IPS DF 6.9 (cell line): ENCODE data around the gene TRAPPC6A.

Experiments used
- DNase-seq: peaks from one replicate; pipeline ENCODE4 v3.0.0-alpha.2; 2013; ENCODE audit warnings: low read depth, low spot score
- H3K27ac ChIP-seq: one replicate; pipeline ENCODE4 v1.5.1; 2013; ENCODE audit warnings: low read length, control low read depth
- H3K27me3 ChIP-seq: 2 replicates; pipeline ENCODE4 v1.6.1; 2013; ENCODE audit warnings: mild to moderate bottlenecking, low read length; ENCODE audit not compliant: control insufficient read depth, insufficient read depth
- H3K36me3 ChIP-seq: 2 replicates; pipeline ENCODE4 v1.6.1; 2013; ENCODE audit warnings: low read length; ENCODE audit not compliant: control insufficient read depth, insufficient read depth
- H3K4me1 ChIP-seq: 2 replicates; pipeline ENCODE4 v1.6.1; 2013; ENCODE audit warnings: low read length; ENCODE audit not compliant: control insufficient read depth, insufficient read depth
- H3K4me3 ChIP-seq: 2 replicates; pipeline ENCODE4 v1.5.1; 2013; ENCODE audit warnings: mild to moderate bottlenecking, low read length
- H3K9me3 ChIP-seq: 2 replicates; pipeline ENCODE4 v1.6.1; 2013; ENCODE audit warnings: low read length, inconsistent platforms; ENCODE audit not compliant: control insufficient read depth, insufficient read depth
- WGBS: extraction: QIAGEN DNeasy Blood & Tissue Kit; methylation state at CpG from one replicate; pipeline ENCODE4 v1.1.7; 2013; ENCODE audit warnings: mixed read lengths, missing lambda C conversion rate; ENCODE audit not compliant: insufficient read length, insufficient coverage; 5-methylcytosine and 5-hydroxymethylcytosine counted together

Gene TRAPPC6A

GRCh38 chr19:45156011-45156630 is 21.9 kb downstream of the TRAPPC6A start:
- WGBS, result no CpG with 5 or more reads among the region's 11 CpGs
- DNase-seq, result no peak
- Histone ChIP-seq H3K27ac (no peak overlapping the region), H3K4me3 (no peak overlapping the region), H3K36me3 (no peaks in the 10 kb centered on the region; the same call in 1 of the 2 replicates), H3K9me3 (no peaks in the 10 kb centered on the region), H3K4me1 (peaks cover 13% of the 10 kb centered on the region), H3K27me3 (peaks cover 13% of the 10 kb centered on the region; the same call in 1 of the 2 replicates)

- peak overlapping the region; percentile 23; the same call in 1 of the 2 replicates for H3K4me3 ChIP-seq
- H3K27me3 ChIP-seq, result peaks cover 13% of the 10 kb centered on the region; the same call in 1 of the 2 replicates
- H3K9me3 ChIP-seq, result no peaks in the 10 kb centered on the region
- H3K4me1 ChIP-seq, result peaks cover 12% of the 10 kb centered on the region
- no peaks in the 10 kb centered on the region; the same call in 1 of the 2 replicates for H3K36me3 ChIP-seq
- DNase-seq, result no peak
- no peak overlapping the region for H3K27ac ChIP-seq
- no CpG with 5 or more reads among the region's 19 CpGs for WGBS
Measured at GRCh38 chr19:45154064-45154827, 23.8 kb downstream of the TRAPPC6A start.

- no peak for DNase-seq
- H3K9me3 ChIP-seq, result no peaks in the 10 kb centered on the region
- peak overlapping the region; percentile 23; the same call in 1 of the 2 replicates for H3K4me3 ChIP-seq
- no peaks in the 10 kb centered on the region; the same call in 1 of the 2 replicates for H3K36me3 ChIP-seq
- peaks cover 12% of the 10 kb centered on the region for H3K4me1 ChIP-seq
- WGBS, result no CpG with 5 or more reads among the region's 69 CpGs
- H3K27me3 ChIP-seq, result peaks cover 13% of the 10 kb centered on the region; the same call in 1 of the 2 replicates
- no peak overlapping the region for H3K27ac ChIP-seq
Measured at GRCh38 chr19:45153339-45154063, 24.5 kb downstream of the TRAPPC6A start.

GRCh38 chr19:45152504-45153338 is 25.3 kb downstream of the TRAPPC6A start:
- no peak overlapping the region; the same call in 1 of the 2 replicates for H3K4me3 ChIP-seq
- WGBS, result no CpG with 5 or more reads among the region's 91 CpGs
- H3K27me3 ChIP-seq, result peaks cover 13% of the 10 kb centered on the region; the same call in 1 of the 2 replicates
- no peak for DNase-seq
- no peaks in the 10 kb centered on the region; the same call in 1 of the 2 replicates for H3K36me3 ChIP-seq
- peaks cover 12% of the 10 kb centered on the region for H3K4me1 ChIP-seq
- H3K9me3 ChIP-seq, result no peaks in the 10 kb centered on the region
- H3K27ac ChIP-seq, result no peak overlapping the region

GRCh38 chr19:45151821-45152503 is 26.1 kb downstream of the TRAPPC6A start:
- Histone ChIP-seq H3K4me1 (peaks cover 12% of the 10 kb centered on the region), H3K9me3 (no peaks in the 10 kb centered on the region), H3K27ac (no peak overlapping the region), H3K4me3 (no peak overlapping the region; the same call in 1 of the 2 replicates), H3K27me3 (peaks cover 13% of the 10 kb centered on the region; the same call in 1 of the 2 replicates), H3K36me3 (no peaks in the 10 kb centered on the region; the same call in 1 of the 2 replicates)
- no CpG with 5 or more reads among the region's 64 CpGs for WGBS
- no peak for DNase-seq

GRCh38 chr19:45151320-45151719 is 26.7 kb downstream of the TRAPPC6A start:
- peaks cover 12% of the 10 kb centered on the region for H3K4me1 ChIP-seq
- no CpG with 5 or more reads among the region's 7 CpGs for WGBS
- H3K36me3 ChIP-seq, result no peaks in the 10 kb centered on the region; the same call in 1 of the 2 replicates
- no peak for DNase-seq
- peaks cover 13% of the 10 kb centered on the region; the same call in 1 of the 2 replicates for H3K27me3 ChIP-seq
- H3K4me3 ChIP-seq, result no peak overlapping the region
- H3K27ac ChIP-seq, result no peak overlapping the region
- H3K9me3 ChIP-seq, result no peaks in the 10 kb centered on the region

- Histone ChIP-seq H3K9me3 (no peaks in the 10 kb centered on the region), H3K27ac (no peak overlapping the region), H3K4me1 (peaks cover 12% of the 10 kb centered on the region), H3K36me3 (no peaks in the 10 kb centered on the region; the same call in 1 of the 2 replicates), H3K27me3 (peaks cover 13% of the 10 kb centered on the region; the same call in 1 of the 2 replicates), H3K4me3 (no peak overlapping the region)
- no CpG with 5 or more reads among the region's 4 CpGs for WGBS
- DNase-seq, result no peak
Measured at GRCh38 chr19:45150751-45151281, 27.2 kb downstream of the TRAPPC6A start.

- H3K27ac ChIP-seq, result no peak overlapping the region
- no CpG with 5 or more reads among the region's 4 CpGs for WGBS
- H3K27me3 ChIP-seq, result peaks cover 13% of the 10 kb centered on the region; the same call in 1 of the 2 replicates
Measured at GRCh38 chr19:45150180-45150579, 27.9 kb downstream of the TRAPPC6A start.

GRCh38 chr19:45149129-45149528 is 28.9 kb downstream of the TRAPPC6A start:
- H3K9me3 ChIP-seq, result no peaks in the 10 kb centered on the region
- H3K4me3 ChIP-seq, result no peak overlapping the region
- DNase-seq, result no peak
- peaks cover 11% of the 10 kb centered on the region; the same call in 1 of the 2 replicates for H3K27me3 ChIP-seq
- H3K4me1 ChIP-seq, result peaks cover 11% of the 10 kb centered on the region
- H3K36me3 ChIP-seq, result peaks cover 5% of the 10 kb centered on the region; the same call in 1 of the 2 replicates
- no CpG with 5 or more reads among the region's 9 CpGs for WGBS
- H3K27ac ChIP-seq, result no peak overlapping the region

More at GRCh38 chr19:45150180-45150579, 27.9 kb downstream of the TRAPPC6A start:
- Histone ChIP-seq H3K36me3 (no peaks in the 10 kb centered on the region; the same call in 1 of the 2 replicates), H3K4me3 (no peak overlapping the region), H3K4me1 (peaks cover 12% of the 10 kb centered on the region), H3K9me3 (no peaks in the 10 kb centered on the region)
- DNase-seq, result no peak
